ENCODE results near the gene ADCY1. TPM values are rescaled to one million over a fixed set of nuclear protein-coding genes. Genes with fewer than 3 reads are reported as not detected.
A peak's percentile ranks its signal among the peaks of the same experiment; 100 is the strongest.

The ADCY1 gene
- total and polyA plus RNA-seq, 7 experiments from 2014 or later: 0.01 to 5.1 (median 0.01) TPM; not detected in 4

- H3K4me3 ChIP-seq (ENCODE audit: low read length): no peak overlapping the region
- CTCF ChIA-PET: no interaction called here
- peak in 1 of 9 donors; percentile 18 for DNase-seq
- POLR2A ChIA-PET: no interaction called here
- no peaks in the 10 kb centered on the region for H3K36me3 Mint-ChIP-seq
- H3K9me3 Mint-ChIP-seq: no peaks in the 10 kb centered on the region
- H3K4me1 Mint-ChIP-seq: no peaks in the 10 kb centered on the region
- no peaks in the 10 kb centered on the region for H3K36me3 ChIP-seq (ENCODE audit: control insufficient read depth in 2 of 3, insufficient read depth in 3 of 3, low read length in 3 of 3)
- H3K4me3 Mint-ChIP-seq: no peak overlapping the region
- no peaks in the 10 kb centered on the region for H3K9me3 ChIP-seq (ENCODE audit: control insufficient read depth in 2 of 3, low read length in 3 of 3)
- H3K27me3 ChIP-seq (ENCODE audit: control insufficient read depth in 2 of 2, insufficient read depth in 2 of 2, low read length in 2 of 2): no peaks in the 10 kb centered on the region
- no peaks in the 10 kb centered on the region for H3K4me1 ChIP-seq (ENCODE audit: control insufficient read depth in 2 of 2, insufficient read depth in 2 of 2, low read length in 2 of 2)
- H3K27me3 Mint-ChIP-seq: peaks cover 0 to 12% (median 4%) of the 10 kb centered on the region in 5 donors
- no peak overlapping the region for H3K27ac Mint-ChIP-seq
- H3K27ac ChIP-seq (ENCODE audit: low read depth, low read length): no peak overlapping the region
- intact Hi-C loops (cut with micrococcal nuclease): no loop called here
- no peak for ATAC-seq
These were observed 138.9 kb downstream of the ADCY1 start for GRCh38 chr7:45712872-45713668.

- ATAC-seq: no peak
- H3K9me3 Mint-ChIP-seq: no peaks in the 10 kb centered on the region
- H3K27me3 Mint-ChIP-seq: peaks cover 0 to 12% (median 4%) of the 10 kb centered on the region in 5 donors
- no peaks in the 10 kb centered on the region for H3K4me1 ChIP-seq (ENCODE audit: control insufficient read depth in 2 of 2, insufficient read depth in 2 of 2, low read length in 2 of 2)
- H3K4me3 ChIP-seq (ENCODE audit: low read length): no peak overlapping the region
- peaks cover 0 to 2% (median 0%) of the 10 kb centered on the region in 7 donors for H3K4me1 Mint-ChIP-seq
- no peaks in the 10 kb centered on the region for H3K36me3 ChIP-seq (ENCODE audit: control insufficient read depth in 2 of 3, insufficient read depth in 3 of 3, low read length in 3 of 3)
- intact Hi-C loops (cut with micrococcal nuclease): no loop called here
- H3K27me3 ChIP-seq (ENCODE audit: control insufficient read depth in 2 of 2, insufficient read depth in 2 of 2, low read length in 2 of 2): no peaks in the 10 kb centered on the region
- no peak for DNase-seq
- H3K27ac Mint-ChIP-seq: no peak overlapping the region
- no peaks in the 10 kb centered on the region for H3K9me3 ChIP-seq (ENCODE audit: control insufficient read depth in 2 of 3, low read length in 3 of 3)
- CTCF ChIA-PET: no interaction called here
- H3K36me3 Mint-ChIP-seq: no peaks in the 10 kb centered on the region
- no peak overlapping the region for H3K4me3 Mint-ChIP-seq
- POLR2A ChIA-PET: no interaction called here
- no peak overlapping the region for H3K27ac ChIP-seq (ENCODE audit: low read depth, low read length)
These were observed 139.7 kb downstream of the ADCY1 start for GRCh38 chr7:45713669-45714520.

DNA sequence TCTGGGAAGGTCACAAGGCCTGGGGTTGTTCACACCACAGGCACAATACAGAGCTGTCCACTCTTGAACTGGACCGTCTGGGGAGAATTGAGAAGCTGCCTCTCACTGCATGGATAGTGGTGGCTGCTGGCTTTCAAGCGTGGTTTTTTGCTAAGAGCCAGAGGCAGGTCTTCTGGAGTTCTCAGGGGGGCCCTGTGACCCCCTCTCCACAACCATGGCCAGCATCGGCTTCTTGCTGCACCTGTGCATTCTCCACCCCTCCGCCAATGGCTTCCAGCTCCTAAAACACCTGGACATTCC, 140.3 kb downstream of the ADCY1 start:
- DNase-seq: no peak
- H3K27me3 ChIP-seq (ENCODE audit: control insufficient read depth in 2 of 2, insufficient read depth in 2 of 2, low read length in 2 of 2): no peaks in the 10 kb centered on the region
- ATAC-seq: no peak
- H3K4me3 ChIP-seq (ENCODE audit: low read length): no peak overlapping the region
- no peaks in the 10 kb centered on the region for H3K36me3 Mint-ChIP-seq
- H3K36me3 ChIP-seq (ENCODE audit: control insufficient read depth in 2 of 3, insufficient read depth in 3 of 3, low read length in 3 of 3): no peaks in the 10 kb centered on the region
- no peaks in the 10 kb centered on the region for H3K9me3 ChIP-seq (ENCODE audit: control insufficient read depth in 2 of 3, low read length in 3 of 3)
- POLR2A ChIA-PET: no interaction called here
- CTCF ChIA-PET: no interaction called here
- no peaks in the 10 kb centered on the region for H3K9me3 Mint-ChIP-seq
- H3K27me3 Mint-ChIP-seq: peaks cover 0 to 12% (median 4%) of the 10 kb centered on the region in 5 donors
- H3K4me3 Mint-ChIP-seq: no peak overlapping the region
- H3K4me1 Mint-ChIP-seq: peaks cover 0 to 2% (median 0%) of the 10 kb centered on the region in 7 donors
- no peak overlapping the region for H3K27ac Mint-ChIP-seq
- H3K27ac ChIP-seq (ENCODE audit: low read depth, low read length): no peak overlapping the region
- no peaks in the 10 kb centered on the region for H3K4me1 ChIP-seq (ENCODE audit: control insufficient read depth in 2 of 2, insufficient read depth in 2 of 2, low read length in 2 of 2)
- intact Hi-C loops (cut with micrococcal nuclease): no loop called here

DNA sequence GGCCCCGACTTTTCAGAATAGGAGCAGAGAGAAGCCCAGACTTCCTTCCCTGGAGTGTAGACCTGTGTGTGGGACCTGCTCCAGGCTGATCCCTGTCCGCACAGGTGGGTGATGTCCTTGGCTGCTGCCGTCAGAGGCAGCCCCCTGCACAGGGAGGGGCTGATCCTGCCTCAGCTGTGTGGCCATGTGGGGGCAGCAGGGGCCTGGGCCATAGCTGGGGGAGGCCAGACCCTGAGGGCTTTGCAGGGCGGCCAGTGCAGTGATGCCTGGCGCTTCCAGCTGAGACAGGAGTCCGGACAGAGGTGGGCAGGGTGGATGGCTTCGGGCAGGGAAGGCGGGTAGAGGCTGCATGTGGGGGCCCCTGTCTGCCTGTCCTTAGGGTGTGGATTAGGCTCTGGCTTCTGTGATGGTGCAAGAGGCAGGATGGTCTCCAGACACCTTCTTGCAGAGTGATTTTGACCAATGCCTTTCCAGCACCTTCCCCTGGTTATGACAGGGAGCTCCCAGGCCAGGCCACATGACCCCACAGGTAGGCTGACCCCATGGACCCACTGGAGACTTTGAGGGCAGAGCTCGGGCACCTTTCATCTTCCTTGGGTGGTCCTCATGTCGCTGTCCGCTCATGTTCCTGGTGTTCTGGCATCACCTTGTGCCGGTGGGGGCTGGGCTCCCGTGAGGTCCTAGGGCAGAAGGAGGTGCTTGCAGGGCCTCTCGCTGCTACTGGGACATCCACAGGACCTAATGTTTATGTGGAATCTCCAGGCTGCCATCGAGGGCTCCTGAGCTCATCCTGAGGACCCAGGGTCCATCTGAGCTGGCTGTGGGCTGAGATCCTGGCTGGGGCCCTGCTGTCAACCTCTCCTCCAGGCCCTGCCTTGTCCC, 141.5 kb downstream of the ADCY1 start:
- Mint-ChIP-seq H3K9me3 (no peaks in the 10 kb centered on the region), H3K27me3 (peaks cover 0 to 12% (median 4%) of the 10 kb centered on the region in 5 donors), H3K36me3 (no peaks in the 10 kb centered on the region), H3K4me1 (peaks cover 0 to 2% (median 0%) of the 10 kb centered on the region in 7 donors), H3K27ac (no peak overlapping the region), H3K4me3 (no peak overlapping the region)
- ATAC-seq: no peak
- H3K4me1 ChIP-seq (ENCODE audit: control insufficient read depth in 2 of 2, insufficient read depth in 2 of 2, low read length in 2 of 2): no peaks in the 10 kb centered on the region
- no peak overlapping the region for H3K4me3 ChIP-seq (ENCODE audit: low read length)
- H3K9me3 ChIP-seq (ENCODE audit: control insufficient read depth in 2 of 3, low read length in 3 of 3): no peaks in the 10 kb centered on the region
- no peak for DNase-seq
- H3K27ac ChIP-seq (ENCODE audit: low read depth, low read length): no peak overlapping the region
- H3K27me3 ChIP-seq (ENCODE audit: control insufficient read depth in 2 of 2, insufficient read depth in 2 of 2, low read length in 2 of 2): no peaks in the 10 kb centered on the region
- no peaks in the 10 kb centered on the region for H3K36me3 ChIP-seq (ENCODE audit: control insufficient read depth in 2 of 3, insufficient read depth in 3 of 3, low read length in 3 of 3)
- intact Hi-C loops (cut with micrococcal nuclease): no loop called here
- ChIA-PET CTCF (no interaction called here), POLR2A (no interaction called here)

DNA sequence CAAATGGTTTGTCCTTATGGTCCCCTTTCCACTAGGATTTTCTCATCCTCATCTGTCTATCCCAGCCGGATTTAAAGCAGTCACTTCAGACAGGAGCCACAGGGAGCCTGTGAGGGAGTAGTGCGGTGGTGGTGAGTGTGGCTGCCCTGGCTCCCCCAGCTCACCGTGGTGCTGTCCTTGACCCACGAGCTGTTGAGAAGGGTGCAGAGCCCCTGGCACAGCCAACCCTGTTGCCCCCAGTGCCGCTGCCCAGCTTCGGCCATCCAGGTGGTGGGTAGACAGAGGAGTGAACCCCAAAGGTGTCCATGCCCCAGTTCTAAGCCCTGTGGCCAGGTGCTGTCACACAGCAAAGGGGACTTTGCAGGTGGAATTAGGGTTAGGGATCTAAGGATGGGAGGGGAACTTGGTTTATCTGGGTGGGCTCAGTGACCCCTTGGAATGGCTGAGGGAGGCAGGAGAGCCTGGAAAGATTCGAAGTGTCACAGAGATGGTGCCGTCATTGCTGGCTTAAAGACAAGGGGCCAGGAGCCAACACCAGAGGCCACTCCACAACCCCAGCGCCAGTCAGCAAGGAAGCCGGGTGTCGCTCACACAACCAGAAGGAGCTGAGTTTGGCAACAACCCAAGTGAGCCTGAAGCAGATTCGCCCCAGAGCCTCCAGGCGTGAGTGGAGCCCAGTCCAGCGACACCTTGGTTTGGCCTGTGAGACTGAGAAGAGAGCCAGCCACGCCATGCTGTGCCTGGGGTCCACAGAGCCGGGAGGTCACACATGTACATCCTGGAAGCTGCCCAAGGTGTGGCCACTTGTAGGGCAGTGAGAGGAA, 142.4 kb downstream of the ADCY1 start:
- Mint-ChIP-seq H3K27ac (no peak overlapping the region), H3K27me3 (peaks cover 0 to 12% (median 4%) of the 10 kb centered on the region in 5 donors), H3K4me1 (peaks cover 0 to 2% (median 0%) of the 10 kb centered on the region in 7 donors), H3K36me3 (no peaks in the 10 kb centered on the region), H3K4me3 (no peak overlapping the region), H3K9me3 (no peaks in the 10 kb centered on the region)
- Histone ChIP-seq H3K27ac (ENCODE audit: low read depth, low read length) (no peak overlapping the region), H3K4me3 (ENCODE audit: low read length) (no peak overlapping the region), H3K4me1 (ENCODE audit: control insufficient read depth in 2 of 2, insufficient read depth in 2 of 2, low read length in 2 of 2) (no peaks in the 10 kb centered on the region), H3K36me3 (ENCODE audit: control insufficient read depth in 2 of 3, insufficient read depth in 3 of 3, low read length in 3 of 3) (no peaks in the 10 kb centered on the region), H3K27me3 (ENCODE audit: control insufficient read depth in 2 of 2, insufficient read depth in 2 of 2, low read length in 2 of 2) (no peaks in the 10 kb centered on the region), H3K9me3 (ENCODE audit: control insufficient read depth in 2 of 3, low read length in 3 of 3) (no peaks in the 10 kb centered on the region)
- DNase-seq (no peak), ATAC-seq (no peak)
- ChIA-PET CTCF (no interaction called here), POLR2A (no interaction called here)
- intact Hi-C loops (cut with micrococcal nuclease): no loop called here

GRCh38 chr7:45717537-45718235, 143.5 kb downstream of the ADCY1 start:
- Histone ChIP-seq H3K27ac (ENCODE audit: low read depth, low read length) (no peak overlapping the region), H3K36me3 (ENCODE audit: control insufficient read depth in 2 of 3, insufficient read depth in 3 of 3, low read length in 3 of 3) (no peaks in the 10 kb centered on the region), H3K9me3 (ENCODE audit: control insufficient read depth in 2 of 3, low read length in 3 of 3) (no peaks in the 10 kb centered on the region), H3K27me3 (ENCODE audit: control insufficient read depth in 2 of 2, insufficient read depth in 2 of 2, low read length in 2 of 2) (no peaks in the 10 kb centered on the region), H3K4me1 (ENCODE audit: control insufficient read depth in 2 of 2, insufficient read depth in 2 of 2, low read length in 2 of 2) (no peaks in the 10 kb centered on the region), H3K4me3 (ENCODE audit: low read length) (no peak overlapping the region)
- peaks cover 0 to 3% (median 0%) of the 10 kb centered on the region in 5 donors for H3K36me3 Mint-ChIP-seq
- POLR2A ChIA-PET: no interaction called here
- no peak overlapping the region for H3K27ac Mint-ChIP-seq
- peaks cover 0 to 8% (median 0%) of the 10 kb centered on the region in 5 donors for H3K27me3 Mint-ChIP-seq
- ATAC-seq: no peak
- no peaks in the 10 kb centered on the region for H3K9me3 Mint-ChIP-seq
- CTCF ChIA-PET: no interaction called here
- no peak overlapping the region for H3K4me3 Mint-ChIP-seq
- H3K4me1 Mint-ChIP-seq: peaks cover 0 to 2% (median 0%) of the 10 kb centered on the region in 7 donors
- intact Hi-C loops (cut with micrococcal nuclease): no loop called here
- no peak for DNase-seq
